ENCODE measurements around the gene FBXW9.
"Not testable (repeated sequence)": the region's sequence is repeated elsewhere in the genome, so short reads cannot be mapped to it uniquely, and the experiment has no call there.

Gene FBXW9

GRCh38 chr19:12647490-12648071 lies 48.9 kb downstream of the FBXW9 start:
- peak; percentile 56 for DNase-seq

GRCh38 chr19:12647047-12647446 lies 49.4 kb downstream of the FBXW9 start:
- no peak for DNase-seq

- no peak for DNase-seq
Observed at GRCh38 chr19:12646551-12646950, 49.9 kb downstream of the FBXW9 start.

- DNase-seq = not testable (repeated sequence)
Observed at GRCh38 chr19:12643716-12644115, 52.7 kb downstream of the FBXW9 start.

GRCh38 chr19:12642506-12642905 lies 53.9 kb downstream of the FBXW9 start:
- DNase-seq = no peak

- DNase-seq = no peak
Observed at GRCh38 chr19:12641456-12641855, 55.0 kb downstream of the FBXW9 start.

- DNase-seq = peak; percentile 86
Observed at GRCh38 chr19:12639901-12640613, 56.4 kb downstream of the FBXW9 start.

Data from CD4-positive, alpha-beta T cell treated with Interferon gamma for 1 hour (primary cell).